Sciatic nerve (tissue), 2 donors: Measurements from ENCODE around the gene MAP6. TPM values are rescaled to one million over a fixed set of nuclear protein-coding genes. Genes with fewer than 3 reads are reported as not detected.
A peak's percentile ranks its signal among the peaks of the same experiment; 100 is the strongest.

Source experiments
- ATAC-seq: fragments of 200-7000 bp; cut with Tn5 transposase; one replicate; pipeline ENCODE4 v1.9.1; 2020; ENCODE audit warnings: mild to moderate bottlenecking, moderate library complexity
- DNase-seq: peaks from one replicate; pipeline ENCODE4 v3.0.0-alpha.2; 2020; ENCODE audit warnings: low spot score
- intact Hi-C: fragments of 100-400 bp; cut with DNase I; formaldehyde crosslinking; loops from one replicate; pipeline ENCODE4 v1.14.2; 2022
- total RNA-seq: library from RNA; stranded (reverse); fragmentation: NEBNext Ultra II Directional; extraction: Animal tissue kit (Norgen Biotek cat#: 25700); gene quantifications from one replicate; pipeline ENCODE4 v1.2.1, GENCODE V29; 2021
- donor health status: DM: no; HTN: no; CAD: no.
- donor health status: DM: no; HTN: no; CAD: no.

MAP6 gene
- total RNA-seq, 1 donor from 2014 or later, result 10.7 TPM

DNA sequence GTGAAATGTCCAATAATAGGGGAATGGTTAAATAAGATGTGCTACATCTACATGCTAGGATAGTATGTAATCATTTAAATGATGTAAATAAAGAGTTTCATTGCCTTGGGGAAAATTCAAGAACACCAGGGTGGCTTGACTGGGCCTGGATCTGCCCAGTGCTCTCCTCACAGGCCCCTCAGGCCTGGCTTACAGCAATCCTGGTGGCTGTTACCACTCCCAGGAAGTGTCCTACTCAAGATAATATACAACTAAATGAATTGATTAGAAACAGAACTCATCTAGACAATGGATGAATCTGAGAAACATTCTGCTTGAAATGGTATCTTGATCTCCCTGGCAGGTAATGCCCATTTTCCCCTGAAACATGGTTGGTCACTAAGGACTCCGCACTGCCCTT is 30.8 kb downstream of the MAP6 start:
- DNase-seq (no peak), ATAC-seq (no peak)
- intact Hi-C loops, result no loop called here

DNA sequence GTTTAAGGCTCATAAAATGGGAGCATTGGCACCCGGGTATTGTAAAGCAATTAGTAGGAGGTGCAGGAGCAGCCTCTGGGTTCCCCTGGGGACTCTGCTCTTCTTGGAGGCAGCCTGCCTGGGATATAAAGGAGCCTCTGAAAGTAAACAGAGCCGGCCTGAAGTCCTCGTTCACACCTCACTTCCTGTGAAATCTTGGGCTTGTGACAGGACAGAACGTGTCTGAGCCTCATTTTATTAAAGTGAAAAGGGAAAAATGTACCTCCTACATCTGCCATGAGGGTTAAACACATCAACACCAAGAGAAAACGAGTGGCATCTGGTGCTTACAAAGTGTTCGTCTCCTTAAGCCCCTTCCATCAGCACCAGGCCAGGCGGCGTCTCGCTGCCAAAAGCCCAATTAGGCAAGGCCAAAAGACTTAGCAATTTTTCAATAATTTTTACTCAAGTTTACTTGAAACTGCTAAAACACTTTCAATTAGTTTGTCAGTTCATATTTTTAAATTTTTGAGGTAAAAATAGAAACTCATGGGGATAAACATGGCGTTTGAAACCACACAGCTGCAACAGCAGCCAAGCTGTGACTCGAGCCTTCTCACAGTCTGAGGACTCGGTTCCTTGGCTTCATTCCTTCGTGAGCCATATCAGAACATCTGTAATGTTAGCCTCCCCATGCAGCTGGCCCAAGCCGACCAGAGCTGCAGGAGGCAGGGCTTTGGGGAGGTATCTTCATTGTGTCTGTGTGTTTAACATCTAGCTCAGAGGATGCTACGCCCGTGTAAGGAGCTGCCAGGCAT is 33.6 kb downstream of the MAP6 start:
- ATAC-seq, result peak; percentile 83
- no peak for DNase-seq
- intact Hi-C loops, result no loop called here

DNA sequence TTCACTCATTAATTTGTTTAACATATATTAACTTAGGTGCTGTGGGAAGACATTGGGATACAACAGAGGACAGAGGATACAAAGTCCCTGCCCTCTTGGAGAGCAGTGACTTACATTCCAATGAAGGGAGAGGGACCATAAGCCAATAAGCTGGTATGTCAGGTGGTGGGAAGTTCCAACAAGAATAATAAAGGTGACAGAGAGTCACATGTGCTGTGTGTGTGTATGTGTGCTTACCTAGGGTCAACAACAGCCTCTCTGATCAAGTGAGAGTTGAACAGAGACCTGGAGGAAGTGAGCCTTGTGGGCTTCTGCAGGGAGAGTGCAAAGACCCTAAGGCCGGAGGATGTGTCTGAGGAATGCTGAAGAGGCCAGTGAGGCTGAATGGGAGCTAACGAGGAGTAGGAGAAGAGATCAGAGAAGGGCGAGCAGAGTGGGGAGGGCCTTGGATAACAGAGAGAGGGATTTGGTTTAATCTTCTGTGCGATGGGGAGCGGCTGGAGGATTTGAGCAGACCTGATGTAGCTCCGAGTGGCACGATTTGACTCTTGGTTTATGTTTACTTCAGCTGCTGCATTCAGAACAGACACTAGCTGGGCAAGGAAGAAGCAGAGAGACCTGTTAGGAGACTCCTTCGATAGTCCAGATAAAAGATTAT is 35.3 kb downstream of the MAP6 start:
- ATAC-seq, result no peak
- intact Hi-C loops, result no loop called here
- DNase-seq, result no peak

DNA sequence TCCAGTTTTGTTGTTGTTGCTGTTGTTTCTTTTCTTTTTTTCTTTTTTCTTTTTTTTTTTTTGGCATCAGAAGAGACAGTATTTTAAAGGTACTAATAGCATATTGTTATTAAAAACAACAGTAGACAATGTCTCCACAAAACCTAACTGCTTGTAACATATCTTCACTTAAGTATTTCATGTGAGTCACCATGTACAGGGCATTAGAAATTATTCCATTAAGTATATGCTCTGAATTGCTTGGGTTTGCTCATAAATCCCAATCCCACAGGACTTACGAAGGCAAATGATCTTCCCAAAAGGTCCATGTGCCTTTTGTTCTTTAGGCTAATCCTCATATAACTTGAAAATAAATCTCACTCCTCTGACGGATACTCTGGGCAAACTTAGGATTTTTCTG is 35.9 kb downstream of the MAP6 start:
- ATAC-seq (no peak), DNase-seq (no peak)
- intact Hi-C loops, result no loop called here

DNA sequence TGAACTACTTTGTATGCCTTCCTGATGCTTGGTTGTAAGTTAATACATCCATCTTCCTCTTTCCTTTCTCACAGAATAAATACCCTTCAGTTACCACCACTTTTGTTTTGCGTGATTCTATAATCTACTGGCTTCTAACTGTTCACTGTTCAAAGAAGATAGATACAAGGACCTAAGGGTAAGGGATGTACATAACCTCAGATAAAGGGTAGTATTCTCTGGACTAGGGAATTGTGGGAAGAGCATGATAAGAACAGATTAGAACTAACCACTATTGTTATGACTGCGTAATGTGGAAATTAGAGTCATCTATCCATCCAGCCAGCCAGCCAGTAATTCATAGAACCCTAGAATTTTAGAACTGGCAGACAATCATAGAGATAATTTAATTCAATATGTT is 36.4 kb downstream of the MAP6 start:
- DNase-seq (no peak), ATAC-seq (no peak)
- intact Hi-C loops, result no loop called here

DNA sequence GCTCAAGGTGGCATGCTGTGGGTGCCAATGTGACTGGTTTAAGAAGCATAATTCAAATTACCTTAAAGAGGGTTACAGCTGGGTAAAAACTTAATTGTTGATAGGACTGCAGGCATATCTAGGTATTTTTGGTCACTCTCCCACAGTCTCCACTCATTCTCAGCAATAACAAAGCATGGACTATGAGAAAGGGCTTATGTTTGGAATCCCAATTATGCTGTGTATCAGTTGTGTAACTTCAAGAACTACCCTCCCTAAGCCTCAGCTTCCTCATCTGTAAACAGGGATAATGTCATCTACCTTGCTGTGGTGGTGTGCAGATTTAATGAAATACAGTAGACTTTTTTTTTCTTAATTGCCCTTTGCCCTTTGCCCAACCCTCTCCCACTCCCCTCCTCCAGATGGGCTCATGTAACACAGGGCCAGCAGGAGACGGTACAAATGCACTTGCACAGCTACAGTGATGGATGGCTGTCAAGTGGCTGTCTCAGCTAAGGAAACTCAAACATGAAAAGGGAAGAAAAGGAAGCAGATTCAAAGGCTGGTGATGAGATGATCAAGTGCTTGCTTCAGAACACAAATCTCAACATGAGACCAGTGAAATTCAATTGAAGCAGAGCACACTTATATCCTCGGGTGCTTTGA is 37.6 kb downstream of the MAP6 start:
- DNase-seq, result no peak
- ATAC-seq, result no peak
- intact Hi-C loops, result no loop called here

DNA sequence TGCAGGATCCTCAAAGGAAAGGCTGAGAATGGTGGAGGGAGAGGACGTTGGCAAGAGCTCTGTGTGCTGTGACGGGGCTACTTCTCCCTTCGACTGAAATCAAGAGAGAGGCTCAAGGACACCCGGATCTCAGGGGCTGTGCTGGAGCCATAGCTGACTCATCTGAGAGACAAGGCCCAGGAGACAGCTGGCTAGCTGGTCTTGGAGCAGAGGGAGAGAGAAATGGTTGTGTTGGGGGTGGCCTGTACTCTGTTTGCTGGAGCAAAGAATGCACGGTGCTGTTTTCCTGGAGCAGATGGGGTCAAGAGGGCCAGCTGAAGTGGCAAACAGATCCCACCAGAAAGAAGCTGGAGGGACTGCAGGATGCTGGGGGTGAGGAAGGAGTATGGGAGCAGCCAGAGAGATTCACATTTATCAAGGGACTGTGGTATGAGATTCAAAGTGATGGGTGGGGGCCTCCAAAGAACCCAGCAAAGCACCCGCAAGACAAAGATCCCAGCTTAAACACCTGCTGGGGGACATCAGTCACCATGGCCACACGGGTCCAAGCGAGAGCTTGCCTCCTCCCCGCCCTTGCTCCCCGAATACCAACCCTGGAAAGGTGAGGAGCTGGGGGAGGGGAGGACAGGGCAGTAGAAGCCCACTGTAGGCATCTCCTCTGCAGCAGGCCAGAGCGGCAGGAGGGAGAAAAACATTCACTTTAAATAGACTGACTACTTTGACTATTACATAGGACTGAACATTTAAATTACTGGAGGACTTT is 40.8 kb downstream of the MAP6 start:
- intact Hi-C loops, result no loop called here
- DNase-seq (no peak), ATAC-seq (no peak)

DNA sequence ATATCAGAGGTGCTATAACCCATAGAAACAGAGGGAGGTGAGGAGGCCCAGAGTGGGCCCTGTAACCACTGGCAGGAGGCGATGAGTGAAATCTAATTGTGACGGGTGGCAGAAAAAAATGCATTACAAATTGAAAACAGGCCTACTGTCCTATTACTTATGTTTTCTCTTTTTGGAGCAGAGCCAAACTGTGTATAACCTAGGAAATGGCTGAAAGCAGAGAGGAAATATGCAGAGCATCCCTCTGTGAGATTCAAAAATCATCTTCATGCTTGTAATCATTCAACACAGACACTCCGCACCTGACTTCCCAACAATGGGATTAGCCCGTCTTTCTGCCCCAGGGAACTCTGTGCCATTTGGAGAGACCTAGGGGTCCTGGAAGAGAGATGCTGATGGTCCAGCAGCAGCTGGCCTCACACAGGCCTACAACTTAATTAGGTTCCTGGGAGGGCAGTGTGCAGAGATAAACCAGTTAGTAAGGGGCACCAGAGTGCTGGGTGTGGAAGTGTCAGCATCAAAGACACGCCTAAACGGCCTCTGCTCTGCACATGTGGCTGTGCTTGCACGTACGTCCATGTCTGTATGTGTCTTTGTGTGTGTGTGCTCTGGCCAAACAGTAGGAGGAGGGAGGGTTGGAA is 41.8 kb downstream of the MAP6 start:
- DNase-seq (no peak), ATAC-seq (no peak)
- intact Hi-C loops, result no loop called here

DNA sequence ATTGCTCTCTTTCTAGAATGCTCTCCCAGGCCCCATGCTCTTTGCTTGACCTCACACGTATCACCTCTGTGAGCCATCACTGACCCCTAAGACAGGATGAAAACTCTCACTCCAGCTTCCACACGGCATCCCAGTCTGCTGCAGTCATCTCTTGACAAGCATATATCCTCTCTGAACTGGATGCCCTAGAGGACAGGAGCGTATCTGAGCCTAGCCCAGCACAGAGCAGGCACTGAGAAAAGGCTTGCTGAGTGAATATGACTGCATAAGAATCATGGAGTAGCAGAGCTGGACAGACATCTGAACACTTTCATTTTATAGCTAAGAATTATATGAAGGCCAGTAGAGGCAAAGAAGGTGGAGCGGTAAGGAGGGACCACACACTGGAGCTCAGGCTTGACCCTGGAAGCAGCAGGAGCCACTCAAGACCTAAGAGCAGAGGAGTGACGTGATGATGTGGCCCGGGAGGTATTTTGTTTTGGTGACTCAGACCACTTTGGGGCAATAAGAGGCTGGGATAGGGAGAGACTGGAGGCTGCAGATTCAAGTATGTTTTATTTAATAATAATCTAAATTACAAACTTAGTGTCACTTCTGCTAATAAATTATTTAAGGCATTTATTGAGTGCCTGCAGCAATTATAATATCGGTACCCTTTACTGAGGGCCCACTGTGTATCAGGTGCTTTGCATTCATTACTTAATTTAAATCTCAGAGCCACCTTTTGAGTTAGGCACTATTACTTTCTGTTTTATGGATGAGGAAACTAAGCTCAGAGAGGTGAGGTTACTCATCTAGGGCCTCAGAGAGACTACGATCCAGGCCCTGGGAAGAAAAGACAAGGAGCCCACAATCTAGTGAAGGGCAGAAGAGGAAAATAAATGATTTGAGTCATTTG is 42.6 kb downstream of the MAP6 start:
- ATAC-seq (no peak), DNase-seq (no peak)
- intact Hi-C loops, result no loop called here

DNA sequence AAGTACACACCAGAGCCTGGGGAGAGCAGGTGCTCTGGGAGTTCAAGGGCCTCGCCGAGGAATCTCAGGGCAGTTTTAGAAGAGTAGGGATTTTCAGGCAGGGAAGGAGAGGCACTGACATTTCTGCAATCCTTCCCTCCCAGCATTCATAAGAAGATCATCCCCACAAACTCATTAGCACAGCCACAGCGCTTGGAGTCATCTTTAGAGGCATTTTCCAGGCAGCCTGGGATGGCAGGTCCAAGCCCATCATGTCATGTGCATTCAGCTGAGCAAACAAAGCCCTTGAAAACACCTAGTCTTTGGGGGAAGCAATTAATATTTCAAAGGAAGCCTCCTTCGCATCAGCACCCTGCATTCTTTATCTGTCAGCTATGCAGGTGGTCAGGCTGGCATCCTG is 43.8 kb downstream of the MAP6 start:
- DNase-seq, result no peak
- intact Hi-C loops, result no loop called here
- ATAC-seq, result no peak

DNA sequence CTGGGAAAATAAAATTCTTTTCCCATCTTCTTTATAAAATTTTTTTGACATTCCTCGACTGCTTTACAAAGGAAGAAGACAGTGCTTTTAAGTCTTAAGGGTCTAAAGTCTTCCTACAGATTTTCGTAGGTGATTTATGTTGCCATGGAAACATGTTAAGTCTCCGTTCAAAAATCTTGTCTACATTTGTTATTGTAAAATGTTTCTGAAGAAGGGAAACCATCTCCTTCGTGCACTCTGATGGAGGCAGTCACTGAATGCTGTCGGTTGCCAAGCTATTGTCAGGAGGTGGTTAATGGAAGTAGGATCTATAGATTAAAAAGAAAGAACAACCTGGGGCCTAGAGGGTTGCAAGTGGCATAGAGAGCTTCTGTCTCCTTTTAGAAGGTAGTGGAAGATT is 52.6 kb downstream of the MAP6 start:
- DNase-seq (no peak), ATAC-seq (no peak)
- intact Hi-C loops, result no loop called here

DNA sequence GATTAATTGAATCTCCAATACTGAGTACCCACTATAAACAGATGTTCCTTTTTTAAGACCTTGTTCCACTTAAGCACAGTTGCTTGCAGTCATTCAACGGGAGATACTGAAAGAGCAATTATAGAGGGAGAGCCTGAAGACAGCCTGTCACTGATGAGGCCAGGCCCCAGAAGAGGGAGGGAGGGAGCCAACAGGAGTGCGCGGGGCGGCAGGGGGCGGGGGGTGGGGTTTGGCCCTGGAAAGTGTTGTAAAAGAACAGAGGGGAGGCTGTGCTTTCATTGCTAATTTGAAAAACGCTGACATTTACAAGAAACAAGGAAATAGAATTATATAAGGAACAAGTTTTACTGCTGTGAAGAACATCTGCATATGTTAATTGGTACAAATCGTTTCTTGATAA is 53.1 kb downstream of the MAP6 start:
- ATAC-seq, result no peak
- intact Hi-C loops, result no loop called here

DNA sequence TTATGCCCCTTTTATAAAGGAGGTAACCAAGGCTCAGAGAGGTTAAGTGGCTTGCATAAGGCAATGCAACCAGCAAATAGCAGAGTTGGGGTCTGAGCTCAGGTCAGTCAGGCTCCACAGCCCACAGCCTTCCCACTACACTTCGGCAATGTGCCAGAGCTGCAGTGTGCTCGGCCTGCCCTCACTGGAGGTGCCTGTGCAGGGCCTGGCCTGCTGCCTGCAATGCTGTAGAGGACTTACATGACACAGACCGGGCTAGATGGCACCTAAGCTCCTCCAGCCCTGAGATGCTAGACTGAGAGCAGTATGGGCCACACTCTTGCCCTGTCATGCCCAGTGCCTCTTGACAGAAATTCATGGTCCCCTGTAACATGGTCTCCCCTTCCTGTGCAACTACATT is 57.0 kb downstream of the MAP6 start:
- intact Hi-C loops, result no loop called here
- ATAC-seq (no peak), DNase-seq (no peak)

More for the DNA sequence above, 53.1 kb downstream of the MAP6 start:
- DNase-seq, result no peak

DNA sequence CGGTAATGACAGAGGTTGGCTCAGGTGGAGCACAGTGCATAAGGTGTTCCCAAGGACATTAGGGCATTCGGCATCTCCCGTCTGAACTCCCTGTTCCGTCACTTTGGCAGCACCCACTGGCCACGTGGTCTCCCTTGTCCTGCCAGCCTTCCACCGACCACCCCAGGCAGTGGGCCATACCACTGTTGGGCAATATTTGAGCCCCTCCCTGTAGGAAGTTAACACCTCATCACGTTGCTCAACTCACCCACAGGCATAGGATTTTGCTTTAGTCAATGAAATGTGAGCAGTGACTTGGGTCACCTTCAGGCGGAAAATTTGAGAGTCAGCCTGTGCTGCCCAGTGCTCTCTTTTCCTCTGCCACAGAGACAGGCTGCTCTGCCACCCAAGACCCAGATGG is 62.7 kb downstream of the MAP6 start:
- intact Hi-C loops, result no loop called here
- ATAC-seq, result no peak
- DNase-seq, result no peak

DNA sequence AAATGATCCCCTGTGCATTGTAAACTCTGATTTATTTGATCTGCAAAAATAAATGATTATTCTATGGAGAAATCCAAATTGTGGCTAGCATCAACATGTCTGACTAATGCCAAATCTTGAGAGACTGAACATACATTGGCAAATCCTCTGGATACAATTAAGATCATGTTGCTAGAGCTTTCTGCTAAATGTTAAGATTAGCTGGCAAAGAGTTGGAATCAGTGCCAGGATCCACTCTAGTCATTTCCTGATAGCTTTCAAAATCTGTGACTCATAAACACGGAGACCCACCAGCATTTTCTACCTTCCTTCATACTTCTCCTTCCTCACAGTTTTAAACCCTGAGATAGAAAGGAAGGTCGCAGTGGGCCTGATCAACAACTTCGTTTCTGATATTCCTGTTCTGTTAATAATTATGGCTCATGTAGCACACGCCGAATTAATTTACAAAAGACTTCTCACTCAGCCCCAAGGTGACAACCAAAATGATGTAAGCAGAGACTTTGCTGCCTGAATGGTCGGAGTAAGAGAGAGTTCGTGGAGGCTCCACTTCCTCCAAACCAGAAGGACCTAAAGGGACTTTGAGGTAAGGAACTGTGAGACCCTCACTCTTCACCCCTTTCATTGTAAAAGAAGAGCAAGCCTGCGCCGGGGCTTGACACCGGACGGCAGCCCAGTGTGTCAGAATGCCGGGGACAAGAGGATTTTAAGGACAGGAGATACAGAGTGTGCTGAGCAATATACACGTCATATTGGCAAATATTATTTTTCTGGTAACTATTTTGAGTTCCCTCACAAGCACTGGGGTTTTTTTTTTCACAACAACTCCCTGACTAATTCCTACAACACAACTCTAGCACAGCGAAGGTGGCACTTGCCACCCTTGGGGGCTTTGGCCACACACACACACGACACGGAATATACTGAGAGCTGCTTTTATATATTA is 64.8 kb downstream of the MAP6 start:
- intact Hi-C loops, result no loop called here
- DNase-seq (no peak), ATAC-seq (no peak)

DNA sequence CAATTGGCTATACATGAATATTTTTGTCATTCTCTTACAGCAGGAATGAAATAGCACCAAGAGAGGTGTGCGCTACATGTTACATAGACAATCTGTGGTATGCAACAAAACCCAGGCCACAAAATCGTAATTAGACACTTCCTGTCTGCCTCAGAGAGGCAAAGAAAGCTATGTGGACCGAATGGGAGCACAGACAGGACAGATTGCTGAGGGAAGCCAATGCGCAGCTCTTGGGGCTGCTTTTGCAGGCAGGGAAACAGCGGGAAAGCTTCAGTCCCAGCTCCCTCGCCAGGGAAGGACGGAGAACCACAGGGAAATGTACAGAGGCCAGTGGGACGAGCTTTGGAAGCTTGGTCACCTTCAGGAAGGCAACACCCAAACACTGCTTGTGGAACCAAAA is 65.9 kb downstream of the MAP6 start:
- ATAC-seq, result no peak
- no peak for DNase-seq
- intact Hi-C loops, result no loop called here

DNA sequence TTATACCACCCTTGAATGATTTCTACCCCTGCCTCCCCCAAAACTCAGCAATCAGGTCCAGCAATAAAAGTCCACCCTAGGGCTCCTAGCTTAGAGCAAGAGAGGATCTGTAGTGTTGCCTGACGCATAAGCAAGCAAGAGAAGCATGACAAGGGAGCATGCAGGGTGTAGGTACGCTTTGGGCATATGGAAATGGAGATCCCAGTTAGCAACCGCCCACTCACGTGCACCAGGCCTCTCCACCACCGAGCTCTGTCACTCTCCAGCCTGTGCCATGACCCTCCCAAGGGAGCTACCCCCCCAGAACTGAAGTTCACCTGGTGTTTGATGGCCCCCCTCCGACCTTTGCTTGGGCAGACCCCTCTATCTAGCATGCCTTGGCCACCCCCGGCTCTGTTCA is 67.3 kb downstream of the MAP6 start:
- ATAC-seq (no peak), DNase-seq (no peak)
- intact Hi-C loops, result no loop called here
